HepG2 (cell line): ENCODE measurements around the gene KDM2B. TPM values are rescaled to one million over a fixed set of nuclear protein-coding genes. Genes with fewer than 3 reads are reported as not detected.
A peak's percentile ranks its signal among the peaks of the same experiment; 100 is the strongest.

ENCODE experiments used
- SAFB2 ChIP-seq: sonication (generic); formaldehyde crosslinking; IDR thresholded peaks from 2 replicates; pipeline ENCODE4 v1.5.1; 2020; ENCODE audit warnings: missing genetic modification reagents, low read depth, mild to moderate bottlenecking, borderline replicate concordance
- U2AF1 ChIP-seq: fragments of 200-400 bp; formaldehyde crosslinking; optimal IDR thresholded peaks from 2 replicates; pipeline ENCODE3; 2017; ENCODE audit warnings: mild to moderate bottlenecking, low read depth, low read length
- ZIK1 ChIP-seq: sonication (generic); formaldehyde crosslinking; IDR thresholded peaks from 2 replicates; pipeline ENCODE4 v1.5.0; 2020; ENCODE audit warnings: mild to moderate bottlenecking, low read depth, missing genetic modification reagents, borderline replicate concordance
- ZNF670 ChIP-seq: sonication (generic); formaldehyde crosslinking; IDR thresholded peaks from 2 replicates; pipeline ENCODE4 v1.8.0; 2022; ENCODE audit warnings: mild to moderate bottlenecking, missing genetic modification reagents, borderline replicate concordance
- ZNF782 ChIP-seq: sonication (generic); formaldehyde crosslinking; IDR thresholded peaks from 2 replicates; pipeline ENCODE4 v1.4.0; 2020; ENCODE audit warnings: missing genetic modification reagents, mild to moderate bottlenecking, borderline replicate concordance
- ZNF878 ChIP-seq: sonication (generic); formaldehyde crosslinking; IDR thresholded peaks from 2 replicates; pipeline ENCODE4 v1.8.1; 2023; ENCODE audit warnings: mild to moderate bottlenecking, missing genetic modification reagents, moderate library complexity
- polyA plus RNA-seq, 8 experiments: library from polyadenylated mRNA; depleted of rRNA in 3 of 8; stranded (reverse) in 7 of 8; unstranded in 1 of 8; fragments of >200 nt; fragmentation: Illumina TruSeq in 4 of 8; extraction: Trizol in 4 of 8; gene quantifications; 2 replicates each; pipeline versions ENCODE4 v1.2.1 to v1.2.3, GENCODE V29; 2011 to 2016; ENCODE audit warnings: low read depth in 4 of 8, missing spikeins in 1 of 8, mixed read lengths in 1 of 8; ENCODE audit not compliant: insufficient read depth in 1 of 8
- total RNA-seq, 5 experiments: library from RNA; depleted of rRNA; stranded (reverse); fragments of >200 nt; fragmentation: Illumina TruSeq; extraction: Trizol; gene quantifications; 2 replicates each; pipeline ENCODE4 v1.2.3, GENCODE V29; 2016; ENCODE audit warnings: low read depth in 1 of 5
- TF ChIP-seq, protein P1 (sequence below): sonication (generic); formaldehyde crosslinking; IDR thresholded peaks from 2 replicates; pipeline ENCODE4 v1.4.0; 2020; ENCODE audit warnings: missing genetic modification reagents
- TF ChIP-seq, protein P2 (sequence below): sonication (generic); formaldehyde crosslinking; IDR thresholded peaks from 2 replicates; pipeline ENCODE4 v1.4.0; 2020; ENCODE audit warnings: missing genetic modification reagents
- TF ChIP-seq, protein P3 (sequence below): IDR thresholded peaks from 2 replicates; pipeline ENCODE4 v1.6.1; 2016; ENCODE audit warnings: low read depth, missing genetic modification reagents, missing compliant biosample characterization
- TF ChIP-seq, protein P4 (sequence below): sonication (generic); formaldehyde crosslinking; IDR thresholded peaks from 2 replicates; pipeline ENCODE4 v1.4.0; 2020; ENCODE audit warnings: missing genetic modification reagents, borderline replicate concordance

The KDM2B gene
- total and polyA plus RNA-seq, 2 of the 13 experiments (the other 11 are each of a cell fraction or from before 2014, with no cell fraction given): 17.5 to 26.1 TPM

DNA sequence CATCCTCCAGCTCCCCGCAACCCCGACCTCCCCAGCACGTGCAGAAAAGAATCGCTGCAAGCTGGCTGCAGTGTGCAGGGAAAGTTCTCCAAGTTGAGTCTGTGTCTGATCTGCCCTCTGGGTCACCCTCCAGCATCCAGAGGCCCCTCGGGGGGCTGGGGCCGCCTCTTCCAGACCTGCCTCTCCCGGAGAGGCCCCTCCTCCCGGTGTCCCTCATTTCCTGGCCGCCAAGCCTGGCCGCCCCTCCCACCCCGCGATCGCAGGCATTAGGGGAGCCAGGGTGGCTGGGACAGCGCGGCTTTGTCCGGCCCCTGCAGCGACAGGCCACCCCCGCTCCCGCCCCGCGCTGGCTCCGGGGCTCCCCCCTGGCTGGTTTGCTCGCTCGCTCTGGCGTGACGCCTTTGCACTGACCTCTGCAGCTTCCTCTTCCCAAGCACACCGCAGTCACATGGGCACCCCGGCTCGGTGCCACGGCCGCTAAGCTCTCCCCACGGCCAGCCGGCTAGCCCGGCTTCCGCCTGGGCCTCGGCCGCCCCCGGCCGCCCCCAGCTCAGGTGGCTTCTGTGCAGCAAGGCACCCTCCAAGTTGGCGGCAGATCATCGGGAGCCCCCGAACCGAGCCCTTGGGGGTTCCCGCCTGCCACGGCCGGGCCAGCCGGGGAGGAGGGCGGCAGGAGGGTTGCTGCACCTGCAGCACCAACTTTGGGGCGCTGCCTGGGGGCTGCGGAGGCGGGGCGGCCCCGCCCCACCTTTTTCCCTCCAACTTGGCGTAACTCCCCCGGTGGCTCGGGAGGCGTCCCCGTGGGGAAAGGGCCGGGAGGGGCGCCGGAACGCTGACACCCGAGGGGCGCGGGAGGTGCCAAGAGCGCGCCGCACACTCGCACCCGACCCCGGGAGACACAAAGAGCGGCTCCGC lies 43.7 kb downstream of the KDM2B start (continued):
- TF ChIP-seq, protein P1, sequence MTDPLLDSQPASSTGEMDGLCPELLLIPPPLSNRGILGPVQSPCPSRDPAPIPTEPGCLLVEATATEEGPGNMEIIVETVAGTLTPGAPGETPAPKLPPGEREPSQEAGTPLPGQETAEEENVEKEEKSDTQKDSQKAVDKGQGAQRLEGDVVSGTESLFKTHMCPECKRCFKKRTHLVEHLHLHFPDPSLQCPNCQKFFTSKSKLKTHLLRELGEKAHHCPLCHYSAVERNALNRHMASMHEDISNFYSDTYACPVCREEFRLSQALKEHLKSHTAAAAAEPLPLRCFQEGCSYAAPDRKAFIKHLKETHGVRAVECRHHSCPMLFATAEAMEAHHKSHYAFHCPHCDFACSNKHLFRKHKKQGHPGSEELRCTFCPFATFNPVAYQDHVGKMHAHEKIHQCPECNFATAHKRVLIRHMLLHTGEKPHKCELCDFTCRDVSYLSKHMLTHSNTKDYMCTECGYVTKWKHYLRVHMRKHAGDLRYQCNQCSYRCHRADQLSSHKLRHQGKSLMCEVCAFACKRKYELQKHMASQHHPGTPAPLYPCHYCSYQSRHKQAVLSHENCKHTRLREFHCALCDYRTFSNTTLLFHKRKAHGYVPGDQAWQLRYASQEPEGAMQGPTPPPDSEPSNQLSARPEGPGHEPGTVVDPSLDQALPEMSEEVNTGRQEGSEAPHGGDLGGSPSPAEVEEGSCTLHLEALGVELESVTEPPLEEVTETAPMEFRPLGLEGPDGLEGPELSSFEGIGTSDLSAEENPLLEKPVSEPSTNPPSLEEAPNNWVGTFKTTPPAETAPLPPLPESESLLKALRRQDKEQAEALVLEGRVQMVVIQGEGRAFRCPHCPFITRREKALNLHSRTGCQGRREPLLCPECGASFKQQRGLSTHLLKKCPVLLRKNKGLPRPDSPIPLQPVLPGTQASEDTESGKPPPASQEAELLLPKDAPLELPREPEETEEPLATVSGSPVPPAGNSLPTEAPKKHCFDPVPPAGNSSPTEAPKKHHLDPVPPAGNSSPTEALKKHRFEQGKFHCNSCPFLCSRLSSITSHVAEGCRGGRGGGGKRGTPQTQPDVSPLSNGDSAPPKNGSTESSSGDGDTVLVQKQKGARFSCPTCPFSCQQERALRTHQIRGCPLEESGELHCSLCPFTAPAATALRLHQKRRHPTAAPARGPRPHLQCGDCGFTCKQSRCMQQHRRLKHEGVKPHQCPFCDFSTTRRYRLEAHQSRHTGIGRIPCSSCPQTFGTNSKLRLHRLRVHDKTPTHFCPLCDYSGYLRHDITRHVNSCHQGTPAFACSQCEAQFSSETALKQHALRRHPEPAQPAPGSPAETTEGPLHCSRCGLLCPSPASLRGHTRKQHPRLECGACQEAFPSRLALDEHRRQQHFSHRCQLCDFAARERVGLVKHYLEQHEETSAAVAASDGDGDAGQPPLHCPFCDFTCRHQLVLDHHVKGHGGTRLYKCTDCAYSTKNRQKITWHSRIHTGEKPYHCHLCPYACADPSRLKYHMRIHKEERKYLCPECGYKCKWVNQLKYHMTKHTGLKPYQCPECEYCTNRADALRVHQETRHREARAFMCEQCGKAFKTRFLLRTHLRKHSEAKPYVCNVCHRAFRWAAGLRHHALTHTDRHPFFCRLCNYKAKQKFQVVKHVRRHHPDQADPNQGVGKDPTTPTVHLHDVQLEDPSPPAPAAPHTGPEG (CRISPR knock-in tag): peak; percentile 81
- peak; percentile 78; the same call in 1 of the 2 replicates for TF ChIP-seq ZNF670 (CRISPR knock-in tag)
- TF ChIP-seq, protein P2, sequence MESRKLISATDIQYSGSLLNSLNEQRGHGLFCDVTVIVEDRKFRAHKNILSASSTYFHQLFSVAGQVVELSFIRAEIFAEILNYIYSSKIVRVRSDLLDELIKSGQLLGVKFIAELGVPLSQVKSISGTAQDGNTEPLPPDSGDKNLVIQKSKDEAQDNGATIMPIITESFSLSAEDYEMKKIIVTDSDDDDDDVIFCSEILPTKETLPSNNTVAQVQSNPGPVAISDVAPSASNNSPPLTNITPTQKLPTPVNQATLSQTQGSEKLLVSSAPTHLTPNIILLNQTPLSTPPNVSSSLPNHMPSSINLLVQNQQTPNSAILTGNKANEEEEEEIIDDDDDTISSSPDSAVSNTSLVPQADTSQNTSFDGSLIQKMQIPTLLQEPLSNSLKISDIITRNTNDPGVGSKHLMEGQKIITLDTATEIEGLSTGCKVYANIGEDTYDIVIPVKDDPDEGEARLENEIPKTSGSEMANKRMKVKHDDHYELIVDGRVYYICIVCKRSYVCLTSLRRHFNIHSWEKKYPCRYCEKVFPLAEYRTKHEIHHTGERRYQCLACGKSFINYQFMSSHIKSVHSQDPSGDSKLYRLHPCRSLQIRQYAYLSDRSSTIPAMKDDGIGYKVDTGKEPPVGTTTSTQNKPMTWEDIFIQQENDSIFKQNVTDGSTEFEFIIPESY (CRISPR knock-in tag): no peak
- TF ChIP-seq ZNF782 (CRISPR knock-in tag): peak; percentile 87
- TF ChIP-seq, protein P3, sequence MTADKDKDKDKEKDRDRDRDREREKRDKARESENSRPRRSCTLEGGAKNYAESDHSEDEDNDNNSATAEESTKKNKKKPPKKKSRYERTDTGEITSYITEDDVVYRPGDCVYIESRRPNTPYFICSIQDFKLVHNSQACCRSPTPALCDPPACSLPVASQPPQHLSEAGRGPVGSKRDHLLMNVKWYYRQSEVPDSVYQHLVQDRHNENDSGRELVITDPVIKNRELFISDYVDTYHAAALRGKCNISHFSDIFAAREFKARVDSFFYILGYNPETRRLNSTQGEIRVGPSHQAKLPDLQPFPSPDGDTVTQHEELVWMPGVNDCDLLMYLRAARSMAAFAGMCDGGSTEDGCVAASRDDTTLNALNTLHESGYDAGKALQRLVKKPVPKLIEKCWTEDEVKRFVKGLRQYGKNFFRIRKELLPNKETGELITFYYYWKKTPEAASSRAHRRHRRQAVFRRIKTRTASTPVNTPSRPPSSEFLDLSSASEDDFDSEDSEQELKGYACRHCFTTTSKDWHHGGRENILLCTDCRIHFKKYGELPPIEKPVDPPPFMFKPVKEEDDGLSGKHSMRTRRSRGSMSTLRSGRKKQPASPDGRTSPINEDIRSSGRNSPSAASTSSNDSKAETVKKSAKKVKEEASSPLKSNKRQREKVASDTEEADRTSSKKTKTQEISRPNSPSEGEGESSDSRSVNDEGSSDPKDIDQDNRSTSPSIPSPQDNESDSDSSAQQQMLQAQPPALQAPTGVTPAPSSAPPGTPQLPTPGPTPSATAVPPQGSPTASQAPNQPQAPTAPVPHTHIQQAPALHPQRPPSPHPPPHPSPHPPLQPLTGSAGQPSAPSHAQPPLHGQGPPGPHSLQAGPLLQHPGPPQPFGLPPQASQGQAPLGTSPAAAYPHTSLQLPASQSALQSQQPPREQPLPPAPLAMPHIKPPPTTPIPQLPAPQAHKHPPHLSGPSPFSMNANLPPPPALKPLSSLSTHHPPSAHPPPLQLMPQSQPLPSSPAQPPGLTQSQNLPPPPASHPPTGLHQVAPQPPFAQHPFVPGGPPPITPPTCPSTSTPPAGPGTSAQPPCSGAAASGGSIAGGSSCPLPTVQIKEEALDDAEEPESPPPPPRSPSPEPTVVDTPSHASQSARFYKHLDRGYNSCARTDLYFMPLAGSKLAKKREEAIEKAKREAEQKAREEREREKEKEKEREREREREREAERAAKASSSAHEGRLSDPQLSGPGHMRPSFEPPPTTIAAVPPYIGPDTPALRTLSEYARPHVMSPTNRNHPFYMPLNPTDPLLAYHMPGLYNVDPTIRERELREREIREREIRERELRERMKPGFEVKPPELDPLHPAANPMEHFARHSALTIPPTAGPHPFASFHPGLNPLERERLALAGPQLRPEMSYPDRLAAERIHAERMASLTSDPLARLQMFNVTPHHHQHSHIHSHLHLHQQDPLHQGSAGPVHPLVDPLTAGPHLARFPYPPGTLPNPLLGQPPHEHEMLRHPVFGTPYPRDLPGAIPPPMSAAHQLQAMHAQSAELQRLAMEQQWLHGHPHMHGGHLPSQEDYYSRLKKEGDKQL (CRISPR knock-in tag): no peak
- peak; percentile 86 for TF ChIP-seq SAFB2 (CRISPR knock-in tag)
- TF ChIP-seq ZNF878 (CRISPR knock-in tag): peak; percentile 97
- TF ChIP-seq, protein P4, sequence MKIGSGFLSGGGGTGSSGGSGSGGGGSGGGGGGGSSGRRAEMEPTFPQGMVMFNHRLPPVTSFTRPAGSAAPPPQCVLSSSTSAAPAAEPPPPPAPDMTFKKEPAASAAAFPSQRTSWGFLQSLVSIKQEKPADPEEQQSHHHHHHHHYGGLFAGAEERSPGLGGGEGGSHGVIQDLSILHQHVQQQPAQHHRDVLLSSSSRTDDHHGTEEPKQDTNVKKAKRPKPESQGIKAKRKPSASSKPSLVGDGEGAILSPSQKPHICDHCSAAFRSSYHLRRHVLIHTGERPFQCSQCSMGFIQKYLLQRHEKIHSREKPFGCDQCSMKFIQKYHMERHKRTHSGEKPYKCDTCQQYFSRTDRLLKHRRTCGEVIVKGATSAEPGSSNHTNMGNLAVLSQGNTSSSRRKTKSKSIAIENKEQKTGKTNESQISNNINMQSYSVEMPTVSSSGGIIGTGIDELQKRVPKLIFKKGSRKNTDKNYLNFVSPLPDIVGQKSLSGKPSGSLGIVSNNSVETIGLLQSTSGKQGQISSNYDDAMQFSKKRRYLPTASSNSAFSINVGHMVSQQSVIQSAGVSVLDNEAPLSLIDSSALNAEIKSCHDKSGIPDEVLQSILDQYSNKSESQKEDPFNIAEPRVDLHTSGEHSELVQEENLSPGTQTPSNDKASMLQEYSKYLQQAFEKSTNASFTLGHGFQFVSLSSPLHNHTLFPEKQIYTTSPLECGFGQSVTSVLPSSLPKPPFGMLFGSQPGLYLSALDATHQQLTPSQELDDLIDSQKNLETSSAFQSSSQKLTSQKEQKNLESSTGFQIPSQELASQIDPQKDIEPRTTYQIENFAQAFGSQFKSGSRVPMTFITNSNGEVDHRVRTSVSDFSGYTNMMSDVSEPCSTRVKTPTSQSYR (CRISPR knock-in tag): peak; percentile 26; the same call in 1 of the 2 replicates
- TF ChIP-seq U2AF1: no peak
- peak; percentile 93 for TF ChIP-seq ZIK1 (CRISPR knock-in tag)
